GM13977 (cell line): ENCODE data around the gene PCSK5.

Experiments
- DNase-seq: peaks from one replicate; pipeline ENCODE4 v3.0.0; 2012; ENCODE audit warnings: low spot score
- in situ Hi-C: fragments of 300-500 bp; cut with MboI; formaldehyde crosslinking; loops from one replicate; pipeline ENCODE4 v1.12.0; 2022; ENCODE audit warnings: low sequenced_read_pairs, low pct_unique_long_range_greater_than_20kb, mixed read lengths, inconsistent platforms; ENCODE audit not compliant: unreplicated experiment
- TF ChIP-seq, protein P1 (sequence below): IDR thresholded peaks from 2 replicates; pipeline ENCODE4 v1.5.1; 2012; ENCODE audit warnings: mild to moderate bottlenecking, control low read depth; ENCODE audit not compliant: insufficient read depth; ENCODE audit errors: extremely low read depth, missing control alignments

PCSK5 gene

GRCh38 chr9:76379494-76379893, 489.0 kb downstream of the PCSK5 start:
- in situ Hi-C loops: no loop called here
- TF ChIP-seq, protein P1, sequence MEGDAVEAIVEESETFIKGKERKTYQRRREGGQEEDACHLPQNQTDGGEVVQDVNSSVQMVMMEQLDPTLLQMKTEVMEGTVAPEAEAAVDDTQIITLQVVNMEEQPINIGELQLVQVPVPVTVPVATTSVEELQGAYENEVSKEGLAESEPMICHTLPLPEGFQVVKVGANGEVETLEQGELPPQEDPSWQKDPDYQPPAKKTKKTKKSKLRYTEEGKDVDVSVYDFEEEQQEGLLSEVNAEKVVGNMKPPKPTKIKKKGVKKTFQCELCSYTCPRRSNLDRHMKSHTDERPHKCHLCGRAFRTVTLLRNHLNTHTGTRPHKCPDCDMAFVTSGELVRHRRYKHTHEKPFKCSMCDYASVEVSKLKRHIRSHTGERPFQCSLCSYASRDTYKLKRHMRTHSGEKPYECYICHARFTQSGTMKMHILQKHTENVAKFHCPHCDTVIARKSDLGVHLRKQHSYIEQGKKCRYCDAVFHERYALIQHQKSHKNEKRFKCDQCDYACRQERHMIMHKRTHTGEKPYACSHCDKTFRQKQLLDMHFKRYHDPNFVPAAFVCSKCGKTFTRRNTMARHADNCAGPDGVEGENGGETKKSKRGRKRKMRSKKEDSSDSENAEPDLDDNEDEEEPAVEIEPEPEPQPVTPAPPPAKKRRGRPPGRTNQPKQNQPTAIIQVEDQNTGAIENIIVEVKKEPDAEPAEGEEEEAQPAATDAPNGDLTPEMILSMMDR: no peak
- DNase-seq: no peak

DNA sequence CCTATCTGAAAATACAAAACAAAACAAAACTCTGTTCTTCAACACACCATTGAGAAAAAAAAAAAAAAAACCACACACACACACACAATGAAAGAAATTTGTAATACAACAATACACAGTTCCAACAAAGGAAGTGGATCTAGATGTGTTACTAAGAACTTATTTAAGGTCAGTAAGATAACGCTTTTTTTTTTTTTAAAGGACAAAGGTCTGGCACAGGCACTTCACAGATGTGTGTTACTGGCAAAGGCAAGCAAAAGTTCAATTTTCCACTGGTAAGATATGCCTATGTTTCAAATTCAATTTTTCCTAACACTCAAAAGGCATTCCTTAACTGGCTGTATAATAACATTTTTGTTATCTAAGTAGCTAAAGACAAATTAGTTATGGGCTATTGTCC, 500.2 kb downstream of the PCSK5 start:
- TF ChIP-seq, protein P1: no peak
- in situ Hi-C loops: no loop called here
- no peak for DNase-seq

- DNase-seq: peak; percentile 95
- in situ Hi-C loops: no loop called here
- TF ChIP-seq, protein P1: peak; percentile 73
Measured at GRCh38 chr9:76394195-76394959, 503.9 kb downstream of the PCSK5 start, which contains the start of gene RFK. Gene RFK (minus strand): TSS chr9:76394426. CDS start chr9:76394171, 255 bp downstream.

DNA sequence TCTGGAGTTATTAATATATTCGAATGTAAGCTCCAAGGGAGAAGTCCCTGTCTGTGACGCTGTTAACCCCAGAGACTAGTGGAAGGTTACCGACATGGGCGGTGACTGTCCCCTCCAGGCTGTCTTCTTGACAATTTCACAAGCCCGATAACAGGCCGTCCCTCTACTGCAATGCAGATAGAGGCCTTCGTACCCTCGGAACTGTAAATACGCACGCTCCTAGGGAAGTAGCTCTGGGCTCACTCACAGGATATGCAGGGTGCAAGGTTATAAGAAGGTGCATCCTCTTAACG, 504.4 kb downstream of the PCSK5 start:
- in situ Hi-C loops: no loop called here
- DNase-seq: peak; percentile 53
- TF ChIP-seq, protein P1: no peak

- TF ChIP-seq, protein P1: no peak
- in situ Hi-C loops: no loop called here
- no peak for DNase-seq
Measured at GRCh38 chr9:76395381-76395780, 504.9 kb downstream of the PCSK5 start.

DNA sequence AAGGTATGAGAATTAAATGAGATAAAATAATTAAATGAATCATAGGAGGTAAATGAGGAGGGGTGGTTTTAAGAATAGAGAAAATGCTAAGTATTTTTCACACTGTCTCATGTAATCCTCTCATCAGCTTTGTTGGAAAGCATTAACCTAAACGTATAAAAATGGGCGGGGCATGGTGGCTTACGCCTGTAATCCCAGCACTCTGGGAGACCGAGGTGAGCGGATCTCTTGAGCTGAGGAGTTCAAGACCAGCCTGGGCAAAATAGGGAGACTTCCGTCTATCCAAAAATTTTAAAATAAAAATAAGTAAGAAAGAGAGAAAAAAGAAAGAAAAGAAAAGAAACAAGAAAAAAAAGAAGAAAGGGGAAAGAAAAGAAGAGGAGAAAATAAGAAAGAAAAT, 505.7 kb downstream of the PCSK5 start:
- TF ChIP-seq, protein P1: no peak
- in situ Hi-C loops: no loop called here
- no peak for DNase-seq
